A549 (cell line): ENCODE results near the gene KCNAB2. TPM values are rescaled to one million over a fixed set of nuclear protein-coding genes. Genes with fewer than 3 reads are reported as not detected.

Source experiments
- ATAC-seq, 2 experiments: fragments of 200-7000 bp in 1 of 2; fragments of >200 bp in 1 of 2; cut with Nextera tagmentation in 1 of 2; cut with Tn5 transposase in 1 of 2; 3 replicates each; pipeline versions ENCODE4 v1.8.0 to v1.9.1; 2018 to 2020; ENCODE audit warnings: mild to moderate bottlenecking in 1 of 2, moderate library complexity in 1 of 2
- CTCF ChIA-PET: fragments of 300-600 bp; sonication (Branson Sonifier 250); formaldehyde crosslinking; extraction: SDS; loops from one replicate; lab custom pipeline; 2021; ENCODE audit warnings: antibody characterized with exemption, inconsistent platforms; lab: Yijun Ruan, JAX
- POLR2A ChIA-PET: fragments of 350-600 bp; formaldehyde crosslinking; extraction: SDS; loops from one replicate; lab custom pipeline; 2021; ENCODE audit warnings: antibody characterized with exemption, inconsistent platforms; lab: Yijun Ruan, JAX
- DNase-seq, 2 experiments: peaks; one replicate each; pipeline versions ENCODE4 v3.0.0 to v3.0.0-alpha.2; 2011 to 2016; ENCODE audit warnings: low read depth in 1 of 2, low spot score in 1 of 2
- FAIRE-seq: peaks from 2 replicates; lab custom pipeline; 2011; peaks lifted over from hg19 to GRCh38; lab: Jason Lieb, UNC
- H3K27ac ChIP-seq, 2 experiments: fragments of >200 bp; sonication (Bioruptor Twin); formaldehyde crosslinking; 3 replicates each; pipeline ENCODE4 v1.5.1; 2016 to 2017
- H3K4me1 ChIP-seq: fragments of >200 bp; sonication (Bioruptor Twin); formaldehyde crosslinking; 3 replicates; pipeline ENCODE4 v1.6.1; 2016
- H3K4me2 ChIP-seq: fragments of >200 bp; sonication (Bioruptor Twin); formaldehyde crosslinking; 3 replicates; pipeline ENCODE4 v1.6.1; 2016
- H3K4me3 ChIP-seq: fragments of >200 bp; sonication (Bioruptor Twin); formaldehyde crosslinking; 3 replicates; pipeline ENCODE4 v1.5.1; 2016
- H3K9me3 ChIP-seq: fragments of >200 bp; sonication (Bioruptor Twin); formaldehyde crosslinking; 3 replicates; pipeline ENCODE4 v1.6.1; 2016
- BHLHE40 ChIP-seq: IDR thresholded peaks from 2 replicates; pipeline ENCODE4 v1.6.1; 2012; ENCODE audit warnings: low read depth, low read length, inconsistent platforms
- CBX2 ChIP-seq: fragments of 200-600 bp; sonication (generic); IDR thresholded peaks from 2 replicates; pipeline ENCODE4 v1.6.1; 2016; ENCODE audit warnings: low read depth, mild to moderate bottlenecking, borderline replicate concordance
- CEBPB ChIP-seq, 2 experiments: fragments of >200 bp in 1 of 2; sonication (Bioruptor Twin) in 1 of 2; formaldehyde crosslinking in 1 of 2; IDR thresholded peaks; 2 replicates each; pipeline ENCODE4 v1.6.1; 2012 to 2016
- CHD4 ChIP-seq: fragments of 200-600 bp; sonication (generic); IDR thresholded peaks from 2 replicates; pipeline ENCODE4 v1.6.1; 2016; ENCODE audit warnings: antibody characterized with exemption, mild to moderate bottlenecking, borderline replicate concordance
- CTCF ChIP-seq: fragments of >200 bp; sonication (Bioruptor Twin); formaldehyde crosslinking; IDR thresholded peaks from 3 replicates; pipeline ENCODE4 v1.5.1; 2016
- E2F6 ChIP-seq: IDR thresholded peaks from 2 replicates; pipeline ENCODE4 v1.6.1; 2012; ENCODE audit warnings: low read depth, borderline replicate concordance
- EHF ChIP-seq: fragments of 250-450 bp; sonication (Bioruptor Pico); IDR thresholded peaks from 2 replicates; pipeline ENCODE4 v1.5.0; 2020; ENCODE audit warnings: mild to moderate bottlenecking
- ELK1 ChIP-seq: fragments of 150-350 bp; IDR thresholded peaks from 2 replicates; pipeline ENCODE4 v1.6.1; 2014; ENCODE audit warnings: low read depth, mild to moderate bottlenecking, low read length
- EP300 ChIP-seq, 2 experiments: fragments of >200 bp; sonication (Bioruptor Twin); formaldehyde crosslinking; IDR thresholded peaks; 2 replicates in 1 of 2; 3 replicates in 1 of 2; pipeline ENCODE4 v1.6.1; 2016 to 2017
- FOSB ChIP-seq: fragments of 250-450 bp; sonication (Bioruptor Pico); IDR thresholded peaks from 2 replicates; pipeline ENCODE4 v1.5.0; 2020; ENCODE audit warnings: mild to moderate bottlenecking, moderate library complexity
- FOXS1 ChIP-seq: fragments of 250-450 bp; sonication (Bioruptor Pico); IDR thresholded peaks from 2 replicates; pipeline ENCODE4 v1.5.0; 2020; ENCODE audit warnings: mild to moderate bottlenecking, moderate library complexity
- GATA3 ChIP-seq: IDR thresholded peaks from 2 replicates; pipeline ENCODE4 v1.6.1; 2012; ENCODE audit warnings: borderline replicate concordance
- HMGXB4 ChIP-seq: fragments of 250-450 bp; sonication (Bioruptor Pico); IDR thresholded peaks from 2 replicates; pipeline ENCODE4 v1.5.0; 2021; ENCODE audit warnings: mild to moderate bottlenecking, moderate library complexity, borderline replicate concordance
- JUN ChIP-seq, 2 experiments: fragments of >200 bp; sonication (Bioruptor Twin); formaldehyde crosslinking; IDR thresholded peaks; 2 replicates in 1 of 2; 3 replicates in 1 of 2; pipeline ENCODE4 v1.6.1; 2016 to 2017
- KDM1A ChIP-seq: fragments of 200-600 bp; sonication (generic); IDR thresholded peaks from 2 replicates; pipeline ENCODE4 v1.6.1; 2016; ENCODE audit warnings: low read depth, mild to moderate bottlenecking
- KDM5A ChIP-seq: fragments of 200-600 bp; sonication (generic); IDR thresholded peaks from 2 replicates; pipeline ENCODE4 v1.6.1; 2016; ENCODE audit warnings: antibody characterized with exemption, mild to moderate bottlenecking
- MAFK ChIP-seq: fragments of 450-650 bp; IDR thresholded peaks from 2 replicates; pipeline ENCODE4 v1.6.1; 2014; ENCODE audit not compliant: partially characterized antibody
- MAZ ChIP-seq: fragments of 150-350 bp; IDR thresholded peaks from 2 replicates; pipeline ENCODE4 v1.6.1; 2014; ENCODE audit warnings: antibody characterized with exemption, low read depth, low read length, borderline replicate concordance
- MYC ChIP-seq: IDR thresholded peaks from 2 replicates; pipeline ENCODE4 v1.6.1; 2012; ENCODE audit warnings: mild to moderate bottlenecking, inconsistent platforms, low read length, improper control_type of control experiment, borderline replicate concordance
- NPAS2 ChIP-seq: fragments of 250-450 bp; sonication (Bioruptor Pico); IDR thresholded peaks from 2 replicates; pipeline ENCODE4 v1.8.0; 2022; ENCODE audit warnings: mild to moderate bottlenecking, moderate library complexity, borderline replicate concordance
- POLR2A ChIP-seq: IDR thresholded peaks from 2 replicates; pipeline ENCODE4 v1.6.1; 2012; ENCODE audit warnings: mild to moderate bottlenecking, low read length
- RAD21 ChIP-seq, 2 experiments: fragments of >200 bp in 1 of 2; sonication (Bioruptor Twin) in 1 of 2; formaldehyde crosslinking in 1 of 2; IDR thresholded peaks in 1 of 2; conservative IDR thresholded peaks in 1 of 2; 2 replicates in 1 of 2; 3 replicates in 1 of 2; pipeline ENCODE4 v1.6.1; 2012 to 2018; ENCODE audit warnings: inconsistent platforms in 1 of 2
- RARB ChIP-seq: fragments of 250-450 bp; sonication (Bioruptor Pico); IDR thresholded peaks from 2 replicates; pipeline ENCODE4 v1.8.0; 2021; ENCODE audit warnings: mild to moderate bottlenecking, moderate library complexity
- REST ChIP-seq: fragments of 200-600 bp; sonication (generic); IDR thresholded peaks from 2 replicates; pipeline ENCODE4 v1.6.1; 2016; ENCODE audit warnings: antibody characterized with exemption, mild to moderate bottlenecking, moderate library complexity
- RNF2 ChIP-seq: fragments of 200-600 bp; sonication (generic); IDR thresholded peaks from 2 replicates; pipeline ENCODE4 v1.6.1; 2016; ENCODE audit warnings: low read depth, mild to moderate bottlenecking, antibody characterized with exemption, moderate library complexity, borderline replicate concordance
- ZC3H11A ChIP-seq: fragments of 450-650 bp; IDR thresholded peaks from 2 replicates; pipeline ENCODE4 v1.6.1; 2014; ENCODE audit warnings: antibody characterized with exemption, mild to moderate bottlenecking
- WGBS: methylation state at CpG from one replicate; pipeline ENCODE4 v1.1.6; 2017; ENCODE audit errors: missing lambda C conversion rate; 5-methylcytosine and 5-hydroxymethylcytosine counted together
- polyA plus RNA-seq, 4 experiments: library from polyadenylated mRNA; depleted of rRNA in 3 of 4; stranded (reverse); fragments of >200 nt; fragmentation: RNase III in 1 of 4; extraction: RNeasy Plus Mini Kit Qiagen cat#74134 plus additional on column Dnase treatment in 1 of 4; gene quantifications; 2 replicates in 3 of 4; 3 replicates in 1 of 4; pipeline ENCODE4 v1.2.3, GENCODE V29; 2011 to 2017

The KCNAB2 gene
- polyA plus RNA-seq, 2 of the 4 experiments (the other 2 are of a cell fraction), result 7.3 to 9.9 TPM

GRCh38 chr1:6098303-6099215, 52.9 kb downstream of the KCNAB2 start:
- DNase-seq (no peak), FAIRE-seq (no peak), ATAC-seq (no peak)
- TF ChIP-seq KDM1A, result no peak
- no peak for TF ChIP-seq FOSB (CRISPR knock-in tag)
- no peak for TF ChIP-seq MAFK
- no peak for TF ChIP-seq EP300 (IDR thresholded peaks at IDR 0.05)
- TF ChIP-seq CHD4, result no peak
- no peak for TF ChIP-seq RNF2
- TF ChIP-seq ELK1, result no peak
- TF ChIP-seq E2F6, result no peak
- TF ChIP-seq CBX2, result no peak
- TF ChIP-seq POLR2A, result no peak
- no peak for TF ChIP-seq REST
- TF ChIP-seq CEBPB (IDR thresholded peaks at IDR 0.05), result no peak
- TF ChIP-seq MAZ, result no peak
- TF ChIP-seq GATA3, result no peak
- TF ChIP-seq RARB, result no peak
- no peak for TF ChIP-seq NPAS2 (CRISPR knock-in tag)
- TF ChIP-seq BHLHE40, result no peak
- TF ChIP-seq JUN (IDR thresholded peaks at IDR 0.05), result no peak
- TF ChIP-seq RAD21 (conservative IDR thresholded peaks at IDR 0.05 in 1 of 2, IDR thresholded peaks at IDR 0.05 in 1 of 2), result no peak
- no peak for TF ChIP-seq KDM5A
- H3K4me3 ChIP-seq, result no peak overlapping the region
- CTCF ChIA-PET, result interaction anchor here (1.1 to 1.5 kb wide), 3 partner anchors 10 to 73 kb away, joined by 3 to 4 read pairs (median 3); no protein-coding TSS in a partner anchor
- 83% methylated on average over 21 of the region's 24 CpGs for WGBS
- no peaks in the 10 kb centered on the region for H3K4me1 ChIP-seq
- no peaks in the 10 kb centered on the region for H3K9me3 ChIP-seq
- no peak overlapping the region for H3K27ac ChIP-seq
- no peak overlapping the region for H3K4me2 ChIP-seq
- POLR2A ChIA-PET, result no interaction called here

- no peaks in the 10 kb centered on the region for H3K4me1 ChIP-seq
- CTCF ChIA-PET, result interaction anchor here (1.1 to 1.5 kb wide), 3 partner anchors 10 to 72 kb away, joined by 3 to 4 read pairs (median 3); no protein-coding TSS in a partner anchor
- H3K9me3 ChIP-seq, result no peaks in the 10 kb centered on the region
- H3K4me2 ChIP-seq, result no peak overlapping the region
- POLR2A ChIA-PET, result no interaction called here
- FAIRE-seq (no peak), DNase-seq (no peak), ATAC-seq (no peak)
- TF ChIP-seq HMGXB4, result no peak
- no peak for TF ChIP-seq CTCF
- no peak for TF ChIP-seq MYC
- no peak for TF ChIP-seq ZC3H11A
- no peak for TF ChIP-seq EHF (CRISPR knock-in tag)
- TF ChIP-seq KDM5A, result no peak
- no peak for TF ChIP-seq FOXS1
- H3K4me3 ChIP-seq, result no peak overlapping the region
- H3K27ac ChIP-seq, result no peak overlapping the region
- WGBS, result 90% methylated on average over 6 of the region's 15 CpGs
These were observed 53.6 kb downstream of the KCNAB2 start for GRCh38 chr1:6099297-6099696.
